ENCODE measurements around the gene WNT5B.
A peak's percentile ranks its signal among the peaks of the same experiment; 100 is the strongest.

The WNT5B gene

GRCh38 chr12:1656902-1657301 lies 27.9 kb downstream of the WNT5B start:
- no peak for DNase-seq

GRCh38 chr12:1657688-1658087 lies 28.7 kb downstream of the WNT5B start:
- no peak for DNase-seq

GRCh38 chr12:1660304-1661187 lies 31.5 kb downstream of the WNT5B start:
- DNase-seq, result peak; percentile 48

- peak; percentile 87 for DNase-seq
These were observed 32.7 kb downstream of the WNT5B start for GRCh38 chr12:1661553-1662335.

GRCh38 chr12:1662761-1663439 lies 33.9 kb downstream of the WNT5B start:
- DNase-seq, result peak; percentile 40

GRCh38 chr12:1663440-1664132 lies 34.6 kb downstream of the WNT5B start:
- DNase-seq, result no peak

- no peak for DNase-seq
These were observed 36.3 kb downstream of the WNT5B start for GRCh38 chr12:1665366-1665765.

- DNase-seq, result no peak
These were observed 37.2 kb downstream of the WNT5B start for GRCh38 chr12:1666215-1666614.

GRCh38 chr12:1666685-1667162 lies 37.7 kb downstream of the WNT5B start:
- DNase-seq, result no peak

- DNase-seq, result no peak
These were observed 40.0 kb downstream of the WNT5B start for GRCh38 chr12:1668833-1669543.

GRCh38 chr12:1670358-1671268 lies 41.6 kb downstream of the WNT5B start:
- DNase-seq, result no peak

- no peak for DNase-seq
These were observed 47.0 kb downstream of the WNT5B start for GRCh38 chr12:1676043-1676442.

- no peak for DNase-seq
These were observed 51.9 kb downstream of the WNT5B start for GRCh38 chr12:1680804-1681492.

GRCh38 chr12:1681493-1681807 lies 52.4 kb downstream of the WNT5B start:
- DNase-seq, result no peak

GRCh38 chr12:1688086-1688710 lies 59.2 kb downstream of the WNT5B start:
- DNase-seq, result no peak

- DNase-seq, result peak; percentile 95
These were observed 61.6 kb downstream of the WNT5B start, which contains the start of gene ADIPOR2 for GRCh38 chr12:1690578-1691122. Gene ADIPOR2, plus strand, starts transcription at chr12:1691070. Its CDS starts 63,274 bp downstream, at chr12:1754344.

- no peak for DNase-seq
These were observed 62.3 kb downstream of the WNT5B start for GRCh38 chr12:1691123-1692007.

GRCh38 chr12:1692226-1692625 lies 63.2 kb downstream of the WNT5B start:
- no peak for DNase-seq
